NB4 (cell line): Measurements from ENCODE around the gene HSPB8.

Source experiments
- DNase-seq: peaks from one replicate; pipeline ENCODE4 v3.0.0; 2010; ENCODE audit warnings: low read depth
- H3K4me3 ChIP-seq: one replicate; pipeline ENCODE4 v1.5.1; 2011; ENCODE audit warnings: mild to moderate bottlenecking, low read depth, low read length, moderate library complexity
- CTCF ChIP-seq: IDR thresholded peaks from one replicate; pipeline ENCODE4 v1.5.1; 2012; ENCODE audit warnings: low read depth, low read length
- MAX ChIP-seq: IDR thresholded peaks from 2 replicates; pipeline ENCODE4 v1.6.1; 2011; ENCODE audit warnings: low read depth, low read length
- MYC ChIP-seq: IDR thresholded peaks from 2 replicates; pipeline ENCODE4 v1.6.1; 2011; ENCODE audit warnings: low read depth, low read length
- POLR2A ChIP-seq: IDR thresholded peaks from 2 replicates; pipeline ENCODE4 v1.6.1; 2011; ENCODE audit warnings: mild to moderate bottlenecking; ENCODE audit not compliant: insufficient read length; ENCODE audit errors: extremely low read depth

The HSPB8 gene, protein sequence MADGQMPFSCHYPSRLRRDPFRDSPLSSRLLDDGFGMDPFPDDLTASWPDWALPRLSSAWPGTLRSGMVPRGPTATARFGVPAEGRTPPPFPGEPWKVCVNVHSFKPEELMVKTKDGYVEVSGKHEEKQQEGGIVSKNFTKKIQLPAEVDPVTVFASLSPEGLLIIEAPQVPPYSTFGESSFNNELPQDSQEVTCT

GRCh38 chr12:119178544-119179334, at the start of gene HSPB8:
HSPB8 (plus strand) TSS chr12:119178931; CDS start chr12:119179313, 382 bp downstream.
- DNase-seq = no peak
- H3K4me3 ChIP-seq = no peak within 1 kb of the TSS

DNA sequence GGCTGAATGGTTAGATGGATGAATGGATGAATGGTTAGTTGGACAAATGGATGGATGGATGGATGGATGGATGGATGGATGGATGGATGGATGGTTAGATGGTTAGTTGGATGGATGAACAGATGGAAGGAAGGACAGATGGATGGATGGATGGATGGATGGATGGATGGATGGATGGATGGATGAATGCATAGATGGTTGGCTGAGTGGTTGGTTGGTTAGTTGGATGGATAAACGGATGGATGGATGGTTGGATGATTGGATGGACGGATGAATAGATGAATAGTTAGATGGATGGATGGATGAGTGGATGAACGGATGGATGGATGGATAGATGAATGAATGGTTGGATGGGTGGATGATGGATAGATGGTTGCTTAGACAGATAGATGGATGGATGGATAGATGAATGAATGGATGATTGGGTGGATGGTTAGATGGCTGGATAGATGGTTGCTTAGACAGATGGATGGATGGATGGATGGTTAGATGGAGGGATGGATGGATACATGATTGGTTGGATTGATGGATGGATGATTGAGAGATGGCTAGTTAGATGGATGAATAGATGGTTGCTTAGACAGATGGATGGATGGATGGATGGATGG, 48.8 kb upstream of the HSPB8 start:
- no peak overlapping the region for H3K4me3 ChIP-seq
- TF ChIP-seq MYC (no peak), MAX (no peak), POLR2A (no peak), CTCF (no peak)
- DNase-seq = no peak

More at GRCh38 chr12:119178544-119179334, at the start of gene HSPB8:
- no peak for TF ChIP-seq MYC
- TF ChIP-seq CTCF = no peak
- TF ChIP-seq MAX = no peak
- TF ChIP-seq POLR2A = no peak

- no peak for TF ChIP-seq POLR2A
- no peak for TF ChIP-seq MYC
- no peak for TF ChIP-seq CTCF
- TF ChIP-seq MAX = no peak
- DNase-seq = no peak
- H3K4me3 ChIP-seq = no peak overlapping the region
Measured at GRCh38 chr12:119130523-119130922, 48.2 kb upstream of the HSPB8 start.

DNA sequence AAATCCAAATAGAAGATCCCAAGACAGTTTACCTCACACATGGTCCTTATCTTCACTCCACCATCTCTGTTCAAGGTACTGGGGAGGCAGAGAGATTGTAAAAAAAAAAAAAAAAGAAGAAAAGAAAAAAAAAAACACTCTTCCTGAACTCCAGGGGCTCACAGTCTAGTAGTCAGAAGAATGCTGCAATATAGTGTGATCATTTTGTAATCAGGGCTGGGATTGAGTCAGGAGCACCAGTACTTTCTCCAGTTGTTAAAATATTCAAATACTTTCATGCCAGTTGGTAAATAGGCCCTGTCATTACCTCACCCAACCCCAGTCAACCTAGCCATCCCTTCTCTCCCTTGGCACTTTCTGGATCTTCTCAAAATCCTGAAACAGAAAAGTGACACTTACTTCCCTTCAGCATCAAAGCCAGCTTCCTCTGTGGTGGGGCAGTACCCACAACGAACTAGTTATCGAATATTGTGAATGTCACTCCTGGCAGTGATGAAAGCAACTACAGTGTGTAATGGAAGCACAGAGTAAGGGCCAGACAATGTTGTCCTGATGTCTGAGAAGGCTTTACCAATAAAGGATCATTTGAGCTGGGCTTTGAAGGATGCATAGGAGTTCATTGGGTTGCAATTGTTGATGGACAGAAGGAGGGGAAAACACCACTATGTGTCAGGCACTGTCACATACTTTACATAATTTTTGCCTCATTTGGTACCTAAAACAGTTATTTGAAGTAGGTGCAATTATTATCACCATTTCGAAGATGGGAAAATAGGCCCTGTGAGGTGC, 44.3 kb upstream of the HSPB8 start:
- DNase-seq = no peak

More for the DNA sequence above, 44.3 kb upstream of the HSPB8 start:
- TF ChIP-seq MAX (no peak), CTCF (no peak), POLR2A (no peak), MYC (no peak)
- no peak overlapping the region for H3K4me3 ChIP-seq
